GM10248 (cell line): Measurements from ENCODE around the gene SMYD1.

Experiments
- CTCF ChIA-PET: fragments of 300-600 bp; sonication (Branson Sonifier 250); formaldehyde crosslinking; extraction: SDS; loops from one replicate; lab custom pipeline; 2021; ENCODE audit warnings: antibody characterized with exemption; lab: Yijun Ruan, JAX
- POLR2A ChIA-PET: fragments of 350-650 bp; sonication (Branson Sonifier 250); formaldehyde crosslinking; extraction: SDS; loops from one replicate; lab custom pipeline; 2020; ENCODE audit warnings: antibody characterized with exemption; lab: Yijun Ruan, JAX
- DNase-seq: peaks from one replicate; pipeline ENCODE4 v3.0.0; 2012; ENCODE audit errors: extremely low spot score
- CTCF ChIP-seq: IDR thresholded peaks from 2 replicates; pipeline ENCODE4 v1.5.1; 2012; ENCODE audit warnings: mild to moderate bottlenecking, low read depth; ENCODE audit errors: extremely low read depth, missing control alignments, control extremely low read depth

The SMYD1 gene

GRCh38 chr2:88122141-88122884 is 54.7 kb downstream of the SMYD1 start:
- ChIA-PET CTCF (interaction anchor here (1.3 to 1.6 kb wide), 2 partner anchors 37 to 62 kb away, joined by 3 to 4 read pairs; no protein-coding TSS in a partner anchor), POLR2A (no interaction called here)
- TF ChIP-seq CTCF: no peak
- DNase-seq: no peak

GRCh38 chr2:88123164-88123974 is 55.7 kb downstream of the SMYD1 start:
- no peak for DNase-seq
- ChIA-PET CTCF (interaction anchor here (1.6 kb wide), 1 partner anchor 63 kb away, joined by 4 read pairs; no protein-coding TSS in a partner anchor), POLR2A (no interaction called here)
- TF ChIP-seq CTCF: no peak

GRCh38 chr2:88123975-88124917 is 56.6 kb downstream of the SMYD1 start:
- DNase-seq: no peak
- TF ChIP-seq CTCF: no peak
- CTCF ChIA-PET: interaction anchor here (1.8 kb wide), 1 partner anchor 64 kb away, joined by 5 read pairs; no protein-coding TSS in a partner anchor
- POLR2A ChIA-PET: no interaction called here

- DNase-seq: no peak
- no peak for TF ChIP-seq CTCF
- CTCF ChIA-PET: interaction anchor here (1.8 kb wide), 1 partner anchor 65 kb away, joined by 5 read pairs; no protein-coding TSS in a partner anchor
- POLR2A ChIA-PET: no interaction called here
These were observed 57.8 kb downstream of the SMYD1 start for GRCh38 chr2:88125344-88125923.

GRCh38 chr2:88125924-88126771 is 58.5 kb downstream of the SMYD1 start:
- no peak for DNase-seq
- TF ChIP-seq CTCF: no peak
- ChIA-PET CTCF (interaction anchor here (1.8 kb wide), 1 partner anchor 66 kb away, joined by 5 read pairs; no protein-coding TSS in a partner anchor), POLR2A (no interaction called here)
